SU-DHL-6 (cell line): ENCODE measurements around the gene SCAF1.

Experiments used
- H2AFZ ChIP-seq: fragments of 200-600 bp; sonication (generic); 2 replicates; pipeline ENCODE4 v1.6.1; 2014; ENCODE audit warnings: low read depth, mild to moderate bottlenecking, moderate library complexity, mixed read lengths, antibody characterized with exemption, low read length; ENCODE audit not compliant: severe bottlenecking
- H3F3A ChIP-seq: fragments of 200-600 bp; shearing (Covaris generic); 2 replicates; pipeline ENCODE4 v1.6.0; 2016; ENCODE audit warnings: antibody characterized with exemption, mild to moderate bottlenecking; ENCODE audit not compliant: insufficient read depth
- H3K27ac ChIP-seq: fragments of 200-600 bp; sonication (generic); 2 replicates; pipeline ENCODE4 v1.5.1; 2016; ENCODE audit warnings: low read depth, mild to moderate bottlenecking, low read length, moderate library complexity, mixed read lengths
- H3K27me3 ChIP-seq: fragments of 200-600 bp; sonication (generic), shearing (Covaris generic); 2 replicates; pipeline ENCODE4 v1.6.0; 2014; ENCODE audit warnings: mild to moderate bottlenecking, low read length
- H3K36me3 ChIP-seq: fragments of 200-600 bp; sonication (generic); 2 replicates; pipeline ENCODE4 v1.6.1; 2014; ENCODE audit warnings: mild to moderate bottlenecking, low read length, mixed read lengths
- H3K4me2 ChIP-seq: fragments of 300-600, 200-600 bp; shearing (Covaris generic), sonication (generic); 2 replicates; pipeline ENCODE4 v1.6.0; 2014; ENCODE audit warnings: low read length, low read depth, mild to moderate bottlenecking; ENCODE audit not compliant: poor library complexity, severe bottlenecking
- H3K4me3 ChIP-seq: fragments of 200-600 bp; sonication (generic); 2 replicates; pipeline ENCODE4 v1.5.1; 2014; ENCODE audit warnings: antibody characterized with exemption, low read length, mild to moderate bottlenecking, mixed read lengths; ENCODE audit not compliant: insufficient read depth, poor library complexity, severe bottlenecking
- H3K79me2 ChIP-seq: fragments of 200-600 bp; sonication (generic); 2 replicates; pipeline ENCODE4 v1.6.1; 2014; ENCODE audit warnings: mild to moderate bottlenecking, low read length, moderate library complexity; ENCODE audit not compliant: insufficient read depth
- H3K9ac ChIP-seq: fragments of 200-600 bp; sonication (generic); 2 replicates; pipeline ENCODE4 v1.7.0; 2014; ENCODE audit warnings: mild to moderate bottlenecking, low read length
- H3K9me2 ChIP-seq: fragments of 200-600 bp; sonication (generic); replicated peaks from 2 replicates; pipeline ENCODE4 v1.6.1; 2014; ENCODE audit warnings: low read length; ENCODE audit not compliant: insufficient read depth
- H3K9me3 ChIP-seq: fragments of 200-600 bp; sonication (generic); 2 replicates; pipeline ENCODE4 v1.6.1; 2014; ENCODE audit warnings: low read length, mixed read lengths; ENCODE audit not compliant: insufficient read depth
- H4K20me1 ChIP-seq: fragments of 200-600 bp; sonication (generic); 2 replicates; pipeline ENCODE4 v1.6.1; 2014; ENCODE audit warnings: low read depth, mild to moderate bottlenecking, antibody characterized with exemption, low read length, moderate library complexity, mixed read lengths
- EZH2phosphoT487 ChIP-seq: fragments of 200-600 bp; sonication (generic), shearing (Covaris generic); conservative IDR thresholded peaks from 2 replicates; pipeline ENCODE4 v1.6.1; 2018; ENCODE audit warnings: mild to moderate bottlenecking, antibody characterized with exemption, low read length, moderate library complexity, mixed read lengths
- TF ChIP-seq, protein P1 (sequence below): fragments of 200-600 bp; sonication (generic); IDR thresholded peaks from one replicate; pipeline ENCODE4 v1.5.1; 2017; ENCODE audit warnings: antibody characterized with exemption, mild to moderate bottlenecking, low read length, moderate library complexity; ENCODE audit not compliant: insufficient read depth, poor library complexity, severe bottlenecking

SCAF1 gene

GRCh38 chr19:49679771-49680413 is 37.9 kb downstream of the SCAF1 start:
- Histone ChIP-seq H3F3A (peaks cover 18% of the 10 kb centered on the region), H3K9me2 (no peaks in the 10 kb centered on the region), H4K20me1 (peaks cover 10% of the 10 kb centered on the region; the same call in 1 of the 2 replicates), H3K36me3 (peaks cover 15% of the 10 kb centered on the region), H3K27ac (peak overlapping the region; percentile 27), H3K4me3 (peak overlapping the region; percentile 29), H3K9me3 (no peaks in the 10 kb centered on the region), H3K9ac (peak overlapping the region; percentile 97), H3K79me2 (peaks cover 50% of the 10 kb centered on the region), H3K4me2 (peak overlapping the region; percentile 70), H3K27me3 (no peaks in the 10 kb centered on the region), H2AFZ (no peak overlapping the region)
- TF ChIP-seq, protein P1, sequence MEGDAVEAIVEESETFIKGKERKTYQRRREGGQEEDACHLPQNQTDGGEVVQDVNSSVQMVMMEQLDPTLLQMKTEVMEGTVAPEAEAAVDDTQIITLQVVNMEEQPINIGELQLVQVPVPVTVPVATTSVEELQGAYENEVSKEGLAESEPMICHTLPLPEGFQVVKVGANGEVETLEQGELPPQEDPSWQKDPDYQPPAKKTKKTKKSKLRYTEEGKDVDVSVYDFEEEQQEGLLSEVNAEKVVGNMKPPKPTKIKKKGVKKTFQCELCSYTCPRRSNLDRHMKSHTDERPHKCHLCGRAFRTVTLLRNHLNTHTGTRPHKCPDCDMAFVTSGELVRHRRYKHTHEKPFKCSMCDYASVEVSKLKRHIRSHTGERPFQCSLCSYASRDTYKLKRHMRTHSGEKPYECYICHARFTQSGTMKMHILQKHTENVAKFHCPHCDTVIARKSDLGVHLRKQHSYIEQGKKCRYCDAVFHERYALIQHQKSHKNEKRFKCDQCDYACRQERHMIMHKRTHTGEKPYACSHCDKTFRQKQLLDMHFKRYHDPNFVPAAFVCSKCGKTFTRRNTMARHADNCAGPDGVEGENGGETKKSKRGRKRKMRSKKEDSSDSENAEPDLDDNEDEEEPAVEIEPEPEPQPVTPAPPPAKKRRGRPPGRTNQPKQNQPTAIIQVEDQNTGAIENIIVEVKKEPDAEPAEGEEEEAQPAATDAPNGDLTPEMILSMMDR: no peak
- TF ChIP-seq EZH2phosphoT487: no peak

GRCh38 chr19:49680421-49681351 is 38.7 kb downstream of the SCAF1 start:
- Histone ChIP-seq H3K4me2 (peak overlapping the region; percentile 70), H3F3A (peaks cover 15% of the 10 kb centered on the region), H3K4me3 (peak overlapping the region; percentile 12), H3K27ac (peak overlapping the region; percentile 27), H4K20me1 (peaks cover 10% of the 10 kb centered on the region; the same call in 1 of the 2 replicates), H2AFZ (no peak overlapping the region), H3K9me3 (no peaks in the 10 kb centered on the region), H3K36me3 (peaks cover 19% of the 10 kb centered on the region), H3K9me2 (no peaks in the 10 kb centered on the region), H3K27me3 (no peaks in the 10 kb centered on the region), H3K79me2 (peaks cover 50% of the 10 kb centered on the region), H3K9ac (peak overlapping the region; percentile 97)
- TF ChIP-seq, protein P1: peak; percentile 93
- no peak for TF ChIP-seq EZH2phosphoT487

GRCh38 chr19:49681830-49682229 is 39.8 kb downstream of the SCAF1 start:
- Histone ChIP-seq H3K4me3 (no peak overlapping the region), H2AFZ (no peak overlapping the region), H3K4me2 (no peak overlapping the region), H4K20me1 (peaks cover 10% of the 10 kb centered on the region; the same call in 1 of the 2 replicates), H3K79me2 (peaks cover 50% of the 10 kb centered on the region), H3K9me3 (no peaks in the 10 kb centered on the region), H3F3A (peaks cover 10% of the 10 kb centered on the region), H3K27me3 (no peaks in the 10 kb centered on the region), H3K9me2 (no peaks in the 10 kb centered on the region), H3K36me3 (peaks cover 19% of the 10 kb centered on the region), H3K27ac (no peak overlapping the region), H3K9ac (no peak overlapping the region)
- TF ChIP-seq, protein P1: no peak
- TF ChIP-seq EZH2phosphoT487: no peak
